Measurements from ENCODE around the gene USP10.
"Not testable (repeated sequence)": the region's sequence is repeated elsewhere in the genome, so short reads cannot be mapped to it uniquely, and the experiment has no call there.

Gene USP10

GRCh38 chr16:84678541-84678940, 21.3 kb upstream of the USP10 start:
- Mint-ChIP-seq H3K9me3 (no peaks in the 10 kb centered on the region), H3K4me1 (no peaks in the 10 kb centered on the region), H3K27ac (ENCODE audit: low read depth) (no peak overlapping the region), H3K27me3 (peaks cover 27% of the 10 kb centered on the region), H3K36me3 (ENCODE audit: insufficient read depth) (peaks cover 2% of the 10 kb centered on the region), H3K4me3 (no peak overlapping the region)
- DNase-seq (ENCODE audit: low spot score in 2 of 2) (no peak), ATAC-seq (replicated peaks; ENCODE audit: extremely low read depth, poor library complexity, severe bottlenecking) (no peak)

- Mint-ChIP-seq H3K4me3 (no peak overlapping the region), H3K36me3 (ENCODE audit: insufficient read depth) (peaks cover 2% of the 10 kb centered on the region), H3K4me1 (no peaks in the 10 kb centered on the region), H3K9me3 (no peaks in the 10 kb centered on the region), H3K27me3 (peaks cover 42% of the 10 kb centered on the region), H3K27ac (ENCODE audit: low read depth) (no peak overlapping the region)
- no peak for DNase-seq (ENCODE audit: low spot score in 2 of 2)
- ATAC-seq (replicated peaks; ENCODE audit: extremely low read depth, poor library complexity, severe bottlenecking) = no peak
These were observed 19.5 kb upstream of the USP10 start for GRCh38 chr16:84680165-84680842.

- Mint-ChIP-seq H3K4me3 (no peak overlapping the region), H3K27ac (ENCODE audit: low read depth) (no peak overlapping the region), H3K4me1 (no peaks in the 10 kb centered on the region), H3K36me3 (ENCODE audit: insufficient read depth) (peaks cover 2% of the 10 kb centered on the region), H3K9me3 (no peaks in the 10 kb centered on the region), H3K27me3 (peaks cover 42% of the 10 kb centered on the region)
- ATAC-seq (replicated peaks; ENCODE audit: extremely low read depth, poor library complexity, severe bottlenecking) (no peak), DNase-seq (ENCODE audit: low spot score in 2 of 2) (no peak)
These were observed 18.8 kb upstream of the USP10 start for GRCh38 chr16:84680843-84681629.

- no peak for ATAC-seq (replicated peaks; ENCODE audit: extremely low read depth, poor library complexity, severe bottlenecking)
These were observed 15.9 kb upstream of the USP10 start for GRCh38 chr16:84683691-84684591.

GRCh38 chr16:84684592-84684965, 15.2 kb upstream of the USP10 start:
- H3K4me1 Mint-ChIP-seq = no peaks in the 10 kb centered on the region
- no peak for DNase-seq (ENCODE audit: low spot score in 2 of 2)
- no peak overlapping the region for H3K4me3 Mint-ChIP-seq
- no peak for ATAC-seq (replicated peaks; ENCODE audit: extremely low read depth, poor library complexity, severe bottlenecking)
- H3K9me3 Mint-ChIP-seq = no peaks in the 10 kb centered on the region
- H3K27ac Mint-ChIP-seq (ENCODE audit: low read depth) = no peak overlapping the region
- H3K36me3 Mint-ChIP-seq (ENCODE audit: insufficient read depth) = no peaks in the 10 kb centered on the region
- peaks cover 26% of the 10 kb centered on the region for H3K27me3 Mint-ChIP-seq

More at GRCh38 chr16:84683691-84684591, 15.9 kb upstream of the USP10 start:
- no peak for DNase-seq (ENCODE audit: low spot score in 2 of 2)
- no peak overlapping the region for H3K4me3 Mint-ChIP-seq
- H3K27ac Mint-ChIP-seq (ENCODE audit: low read depth) = no peak overlapping the region
- no peaks in the 10 kb centered on the region for H3K36me3 Mint-ChIP-seq (ENCODE audit: insufficient read depth)
- H3K27me3 Mint-ChIP-seq = peaks cover 27% of the 10 kb centered on the region
- no peaks in the 10 kb centered on the region for H3K4me1 Mint-ChIP-seq
- H3K9me3 Mint-ChIP-seq = no peaks in the 10 kb centered on the region

- H3K4me1 Mint-ChIP-seq = no peaks in the 10 kb centered on the region
- H3K9me3 Mint-ChIP-seq = no peaks in the 10 kb centered on the region
- H3K27ac Mint-ChIP-seq (ENCODE audit: low read depth) = no peak overlapping the region
- no peaks in the 10 kb centered on the region for H3K36me3 Mint-ChIP-seq (ENCODE audit: insufficient read depth)
- peaks cover 26% of the 10 kb centered on the region for H3K27me3 Mint-ChIP-seq
- no peak for DNase-seq (ENCODE audit: low spot score in 2 of 2)
- no peak overlapping the region for H3K4me3 Mint-ChIP-seq
- ATAC-seq (replicated peaks; ENCODE audit: extremely low read depth, poor library complexity, severe bottlenecking) = no peak
These were observed 14.6 kb upstream of the USP10 start for GRCh38 chr16:84685210-84685609.

- DNase-seq (ENCODE audit: low spot score in 2 of 2) (no peak), ATAC-seq (replicated peaks; ENCODE audit: extremely low read depth, poor library complexity, severe bottlenecking) (no peak)
- Mint-ChIP-seq H3K4me1 (no peaks in the 10 kb centered on the region), H3K27me3 (peaks cover 29% of the 10 kb centered on the region), H3K9me3 (no peaks in the 10 kb centered on the region), H3K27ac (ENCODE audit: low read depth) (no peak overlapping the region), H3K4me3 (no peak overlapping the region), H3K36me3 (ENCODE audit: insufficient read depth) (no peaks in the 10 kb centered on the region)
These were observed 13.0 kb upstream of the USP10 start for GRCh38 chr16:84686707-84687298.

- H3K4me3 Mint-ChIP-seq = no peak overlapping the region
- peaks cover 29% of the 10 kb centered on the region for H3K27me3 Mint-ChIP-seq
These were observed 12.1 kb upstream of the USP10 start for GRCh38 chr16:84687715-84688114.

GRCh38 chr16:84688163-84688562, 11.6 kb upstream of the USP10 start:
- not testable (repeated sequence) for H3K27ac Mint-ChIP-seq (ENCODE audit: low read depth); H3K4me3 Mint-ChIP-seq; H3K4me1 Mint-ChIP-seq; DNase-seq (ENCODE audit: low spot score in 2 of 2); ATAC-seq (replicated peaks; ENCODE audit: extremely low read depth, poor library complexity, severe bottlenecking); H3K36me3 Mint-ChIP-seq (ENCODE audit: insufficient read depth); H3K9me3 Mint-ChIP-seq
- H3K27me3 Mint-ChIP-seq = peaks cover 29% of the 10 kb centered on the region

More at GRCh38 chr16:84687715-84688114, 12.1 kb upstream of the USP10 start:
- Mint-ChIP-seq H3K4me1 (no peaks in the 10 kb centered on the region), H3K27ac (ENCODE audit: low read depth) (no peak overlapping the region), H3K36me3 (ENCODE audit: insufficient read depth) (no peaks in the 10 kb centered on the region), H3K9me3 (no peaks in the 10 kb centered on the region)
- no peak for ATAC-seq (replicated peaks; ENCODE audit: extremely low read depth, poor library complexity, severe bottlenecking)
- no peak for DNase-seq (ENCODE audit: low spot score in 2 of 2)

GRCh38 chr16:84689111-84689510, 10.7 kb upstream of the USP10 start:
- no peak overlapping the region for H3K4me3 Mint-ChIP-seq
- no peaks in the 10 kb centered on the region for H3K36me3 Mint-ChIP-seq (ENCODE audit: insufficient read depth)
- no peaks in the 10 kb centered on the region for H3K9me3 Mint-ChIP-seq
- H3K4me1 Mint-ChIP-seq = no peaks in the 10 kb centered on the region
- ATAC-seq (replicated peaks; ENCODE audit: extremely low read depth, poor library complexity, severe bottlenecking) (no peak), DNase-seq (ENCODE audit: low spot score in 2 of 2) (no peak)
- peaks cover 26% of the 10 kb centered on the region for H3K27me3 Mint-ChIP-seq
- H3K27ac Mint-ChIP-seq (ENCODE audit: low read depth) = no peak overlapping the region

GRCh38 chr16:84690088-84690819, 9.5 kb upstream of the USP10 start:
- H3K36me3 Mint-ChIP-seq (ENCODE audit: insufficient read depth) = no peaks in the 10 kb centered on the region
- ATAC-seq (replicated peaks; ENCODE audit: extremely low read depth, poor library complexity, severe bottlenecking) (no peak), DNase-seq (ENCODE audit: low spot score in 2 of 2) (no peak)
- no peak overlapping the region for H3K27ac Mint-ChIP-seq (ENCODE audit: low read depth)
- H3K9me3 Mint-ChIP-seq = no peaks in the 10 kb centered on the region
- H3K4me3 Mint-ChIP-seq = no peak overlapping the region
- H3K4me1 Mint-ChIP-seq = no peaks in the 10 kb centered on the region
- peaks cover 15% of the 10 kb centered on the region for H3K27me3 Mint-ChIP-seq

Measured in central memory CD8-positive, alpha-beta T cell (primary cell).